Activated CD8-positive, alpha-beta memory T cell treated with anti-CD3 and anti-CD28 coated beads, Interleukin-2, amount 50 U/mL, for 24 hours (primary cell): Measurements from ENCODE around the gene MEX3D.

Experiments used
- DNase-seq: peaks from one replicate; pipeline ENCODE4 v3.0.0-alpha.2; 2020; ENCODE audit errors: extremely low read depth

Gene MEX3D

GRCh38 chr19:1568320-1569019 lies at the start of gene MEX3D:
TSS of gene MEX3D (minus strand) at chr19:1568325. CDS start at chr19:1568058, 267 bp downstream.
- DNase-seq, result peak; percentile 30

- no peak for DNase-seq
Measured at GRCh38 chr19:1616875-1617274, 48.8 kb upstream of the MEX3D start.

GRCh38 chr19:1616396-1616795 lies 48.3 kb upstream of the MEX3D start:
- DNase-seq, result no peak

GRCh38 chr19:1615156-1615765 lies 47.1 kb upstream of the MEX3D start:
- DNase-seq, result no peak

- DNase-seq, result no peak
Measured at GRCh38 chr19:1613808-1614570, 45.9 kb upstream of the MEX3D start.

GRCh38 chr19:1613146-1613545 lies 45.0 kb upstream of the MEX3D start:
- no peak for DNase-seq

GRCh38 chr19:1612114-1613086 lies 44.3 kb upstream of the MEX3D start:
- no peak for DNase-seq

- no peak for DNase-seq
Measured at GRCh38 chr19:1611353-1611752, 43.2 kb upstream of the MEX3D start.

GRCh38 chr19:1610579-1610978 lies 42.5 kb upstream of the MEX3D start:
- no peak for DNase-seq

- no peak for DNase-seq
Measured at GRCh38 chr19:1609680-1610474, 41.8 kb upstream of the MEX3D start.

GRCh38 chr19:1609103-1609396 lies 40.9 kb upstream of the MEX3D start:
- no peak for DNase-seq

GRCh38 chr19:1608359-1609102 lies 40.4 kb upstream of the MEX3D start:
- DNase-seq, result no peak

- DNase-seq, result no peak
Measured at GRCh38 chr19:1606138-1606651, 38.1 kb upstream of the MEX3D start.

GRCh38 chr19:1605236-1606137 lies 37.4 kb upstream of the MEX3D start, which contains the start of gene UQCR11:
TSS of gene UQCR11 (minus strand) at chr19:1605462. CDS start at chr19:1605409, 53 bp downstream.
- DNase-seq, result peak; percentile 80

GRCh38 chr19:1602091-1602707 lies 34.1 kb upstream of the MEX3D start:
- no peak for DNase-seq

GRCh38 chr19:1601613-1602064 lies 33.5 kb upstream of the MEX3D start:
- no peak for DNase-seq

GRCh38 chr19:1599460-1599846 lies 31.3 kb upstream of the MEX3D start:
- no peak for DNase-seq

- DNase-seq, result no peak
Measured at GRCh38 chr19:1598777-1599459, 30.8 kb upstream of the MEX3D start.
